Esophagus muscularis mucosa (tissue), 4 donors: Measurements from ENCODE around the gene HTR1E. TPM values are rescaled to one million over a fixed set of nuclear protein-coding genes. Genes with fewer than 3 reads are reported as not detected.

ENCODE experiments used
- DNase-seq: peaks from one replicate; pipeline ENCODE4 v3.0.0-alpha.2; 2017; ENCODE audit errors: extremely low spot score
- H3K27ac ChIP-seq, 4 donors: fragments of 200-600 bp; sonication (generic); replicated peaks in 1 of 4; 1 replicate in 3 of 4; 2 replicates in 1 of 4; pipeline ENCODE4 v1.5.1; 2016 to 2019; ENCODE audit warnings: mild to moderate bottlenecking in 1 of 4
- H3K27me3 ChIP-seq, 4 donors: fragments of 200-600 bp; sonication (generic); one replicate each; pipeline versions ENCODE4 v1.5.1 to v1.6.0; 2016 to 2019
- H3K36me3 ChIP-seq, 4 donors: fragments of 200-600 bp; sonication (generic); one replicate each; pipeline ENCODE4 v1.5.1; 2016 to 2019
- H3K4me1 ChIP-seq, 4 donors: fragments of 200-600 bp; sonication (generic); one replicate each; pipeline ENCODE4 v1.5.1; 2016 to 2019
- H3K4me3 ChIP-seq, 4 donors: fragments of 200-600 bp; sonication (generic); 1 replicate in 2 of 4; 2 replicates in 2 of 4; pipeline ENCODE4 v1.5.1; 2016 to 2019; ENCODE audit warnings: mild to moderate bottlenecking in 4 of 4, moderate library complexity in 1 of 4
- H3K9me3 ChIP-seq, 4 donors: fragments of 200-600 bp; sonication (generic); 1 replicate in 3 of 4; 2 replicates in 1 of 4; pipeline ENCODE4 v1.5.1; 2016 to 2019
- EP300 ChIP-seq: sonication (generic); formaldehyde crosslinking; IDR thresholded peaks from one replicate; pipeline ENCODE4 v1.6.1; 2017; ENCODE audit warnings: antibody characterized with exemption
- POLR2A ChIP-seq: fragments of 450-650 bp; IDR thresholded peaks from one replicate; pipeline ENCODE4 v1.6.1; 2017; ENCODE audit warnings: antibody characterized with exemption, moderate library complexity, mild to moderate bottlenecking, low read depth
- POLR2AphosphoS5 ChIP-seq, 2 donors: sonication (generic); formaldehyde crosslinking; IDR thresholded peaks; one replicate each; pipeline ENCODE4 v1.6.1; 2017; ENCODE audit warnings: antibody characterized with exemption in 2 of 2
- WGBS: methylation state at CpG from one replicate; pipeline ENCODE4 v1.1.5; 2018; 5-methylcytosine and 5-hydroxymethylcytosine counted together
- intact Hi-C: fragments of 100-400 bp; cut with DNase I; formaldehyde crosslinking; loops from one replicate; pipeline ENCODE4 v1.15.1; 2023
- total RNA-seq, 4 donors: library from RNA; depleted of rRNA; stranded (reverse); fragments of >200 nt; gene quantifications; one replicate each; pipeline versions ENCODE4 v1.1.0 to v1.2.1, GENCODE V29; 2016
- TF ChIP-seq, protein P1 (sequence below), 3 experiments: fragments of 200-600 bp in 2 of 3; fragments of 450-650 bp in 1 of 3; sonication (generic) in 2 of 3; IDR thresholded peaks; one replicate each; pipeline ENCODE4 v1.5.1; 2017 to 2019; ENCODE audit warnings: antibody characterized with exemption in 3 of 3, mild to moderate bottlenecking in 2 of 3, moderate library complexity in 1 of 3

Gene HTR1E
- total RNA-seq, 4 donors from 2014 or later: 0.17 to 0.40 (median 0.19) TPM; not detected in 1

GRCh38 chr6:86952991-86953390 is 15.7 kb downstream of the HTR1E start:
- no peak for DNase-seq
- WGBS: 79% methylated on average over 1 of the region's 1 CpG
- Histone ChIP-seq H3K4me1 (no peaks in the 10 kb centered on the region), H3K9me3 (no peaks in the 10 kb centered on the region), H3K27ac (no peak overlapping the region), H3K27me3 (no peaks in the 10 kb centered on the region), H3K4me3 (no peak overlapping the region), H3K36me3 (no peaks in the 10 kb centered on the region)
- TF ChIP-seq EP300 (no peak), POLR2AphosphoS5 (IDR thresholded peaks at IDR 0.05) (no peak), POLR2A (no peak)
- TF ChIP-seq, protein P1, sequence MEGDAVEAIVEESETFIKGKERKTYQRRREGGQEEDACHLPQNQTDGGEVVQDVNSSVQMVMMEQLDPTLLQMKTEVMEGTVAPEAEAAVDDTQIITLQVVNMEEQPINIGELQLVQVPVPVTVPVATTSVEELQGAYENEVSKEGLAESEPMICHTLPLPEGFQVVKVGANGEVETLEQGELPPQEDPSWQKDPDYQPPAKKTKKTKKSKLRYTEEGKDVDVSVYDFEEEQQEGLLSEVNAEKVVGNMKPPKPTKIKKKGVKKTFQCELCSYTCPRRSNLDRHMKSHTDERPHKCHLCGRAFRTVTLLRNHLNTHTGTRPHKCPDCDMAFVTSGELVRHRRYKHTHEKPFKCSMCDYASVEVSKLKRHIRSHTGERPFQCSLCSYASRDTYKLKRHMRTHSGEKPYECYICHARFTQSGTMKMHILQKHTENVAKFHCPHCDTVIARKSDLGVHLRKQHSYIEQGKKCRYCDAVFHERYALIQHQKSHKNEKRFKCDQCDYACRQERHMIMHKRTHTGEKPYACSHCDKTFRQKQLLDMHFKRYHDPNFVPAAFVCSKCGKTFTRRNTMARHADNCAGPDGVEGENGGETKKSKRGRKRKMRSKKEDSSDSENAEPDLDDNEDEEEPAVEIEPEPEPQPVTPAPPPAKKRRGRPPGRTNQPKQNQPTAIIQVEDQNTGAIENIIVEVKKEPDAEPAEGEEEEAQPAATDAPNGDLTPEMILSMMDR (IDR thresholded peaks at IDR 0.05): no peak
- intact Hi-C loops: no loop called here

DNA sequence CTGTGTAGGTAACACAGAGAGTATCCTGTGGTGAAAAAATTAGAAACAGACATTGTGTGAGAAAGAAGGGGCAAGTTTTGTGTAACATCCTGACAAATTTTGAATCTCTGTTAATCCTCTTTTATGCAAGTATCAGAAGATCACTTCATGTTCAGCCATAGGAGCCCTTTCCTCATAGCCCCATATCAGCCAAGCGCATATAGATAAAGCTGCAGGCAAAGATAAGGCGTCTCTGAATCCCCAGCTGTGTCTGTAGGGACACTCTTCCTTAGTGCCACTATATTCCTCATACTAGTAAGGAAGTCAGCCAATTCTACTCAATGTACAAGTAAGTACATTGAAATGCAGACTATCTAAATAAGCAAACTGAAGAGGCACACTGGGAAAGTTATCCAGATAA is 22.3 kb downstream of the HTR1E start:
- no peaks in the 10 kb centered on the region for H3K9me3 ChIP-seq
- H3K27me3 ChIP-seq: no peaks in the 10 kb centered on the region
- intact Hi-C loops: no loop called here
- H3K4me1 ChIP-seq: no peaks in the 10 kb centered on the region
- no peak overlapping the region for H3K4me3 ChIP-seq
- H3K27ac ChIP-seq: no peak overlapping the region
- 91% methylated on average over 2 of the region's 2 CpGs for WGBS
- DNase-seq: no peak
- no peaks in the 10 kb centered on the region for H3K36me3 ChIP-seq
- TF ChIP-seq EP300 (no peak), POLR2AphosphoS5 (IDR thresholded peaks at IDR 0.05) (no peak), POLR2A (no peak)
- TF ChIP-seq, protein P1 (IDR thresholded peaks at IDR 0.05): no peak

- intact Hi-C loops: no loop called here
- 78% methylated on average over 8 of the region's 8 CpGs for WGBS
These were observed 24.3 kb downstream of the HTR1E start for GRCh38 chr6:86961455-86962200.

DNA sequence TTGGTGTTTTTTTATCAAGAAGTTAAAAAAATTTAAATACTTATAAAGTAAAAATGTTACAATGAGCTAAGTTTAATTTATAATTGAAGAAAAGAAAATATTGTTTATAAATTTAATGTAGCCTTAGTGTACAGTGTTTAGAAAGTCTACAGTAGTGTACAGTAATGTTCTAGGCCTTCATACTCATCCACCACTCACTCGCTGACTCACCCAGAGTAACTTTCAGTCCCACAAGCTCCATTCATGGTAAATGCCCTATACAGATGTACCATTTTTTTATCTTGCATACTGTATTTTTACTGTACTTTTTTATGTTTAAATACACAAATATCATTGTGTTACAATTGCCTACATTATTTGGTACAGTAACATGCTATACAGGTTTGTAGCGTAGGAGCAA is 26.0 kb downstream of the HTR1E start:
- 81% methylated on average over 2 of the region's 2 CpGs for WGBS
- H3K27me3 ChIP-seq: no peaks in the 10 kb centered on the region
- DNase-seq: no peak
- no peak overlapping the region for H3K4me3 ChIP-seq
- no peaks in the 10 kb centered on the region for H3K9me3 ChIP-seq
- intact Hi-C loops: no loop called here
- no peak overlapping the region for H3K27ac ChIP-seq
- TF ChIP-seq POLR2AphosphoS5 (IDR thresholded peaks at IDR 0.05): no peak
- TF ChIP-seq, protein P1 (IDR thresholded peaks at IDR 0.05): no peak
- no peak for TF ChIP-seq EP300
- TF ChIP-seq POLR2A: no peak
- H3K36me3 ChIP-seq: no peaks in the 10 kb centered on the region
- H3K4me1 ChIP-seq: no peaks in the 10 kb centered on the region

More at GRCh38 chr6:86961455-86962200, 24.3 kb downstream of the HTR1E start:
- no peak for TF ChIP-seq POLR2AphosphoS5 (IDR thresholded peaks at IDR 0.05)
- TF ChIP-seq, protein P1 (IDR thresholded peaks at IDR 0.05): no peak
- no peak for TF ChIP-seq POLR2A
- no peak for TF ChIP-seq EP300
- no peak for DNase-seq
- Histone ChIP-seq H3K4me3 (no peak overlapping the region), H3K9me3 (no peaks in the 10 kb centered on the region), H3K27ac (no peak overlapping the region), H3K36me3 (no peaks in the 10 kb centered on the region), H3K4me1 (no peaks in the 10 kb centered on the region), H3K27me3 (no peaks in the 10 kb centered on the region)
